ENCODE data around the gene SLC6A11.

DNA sequence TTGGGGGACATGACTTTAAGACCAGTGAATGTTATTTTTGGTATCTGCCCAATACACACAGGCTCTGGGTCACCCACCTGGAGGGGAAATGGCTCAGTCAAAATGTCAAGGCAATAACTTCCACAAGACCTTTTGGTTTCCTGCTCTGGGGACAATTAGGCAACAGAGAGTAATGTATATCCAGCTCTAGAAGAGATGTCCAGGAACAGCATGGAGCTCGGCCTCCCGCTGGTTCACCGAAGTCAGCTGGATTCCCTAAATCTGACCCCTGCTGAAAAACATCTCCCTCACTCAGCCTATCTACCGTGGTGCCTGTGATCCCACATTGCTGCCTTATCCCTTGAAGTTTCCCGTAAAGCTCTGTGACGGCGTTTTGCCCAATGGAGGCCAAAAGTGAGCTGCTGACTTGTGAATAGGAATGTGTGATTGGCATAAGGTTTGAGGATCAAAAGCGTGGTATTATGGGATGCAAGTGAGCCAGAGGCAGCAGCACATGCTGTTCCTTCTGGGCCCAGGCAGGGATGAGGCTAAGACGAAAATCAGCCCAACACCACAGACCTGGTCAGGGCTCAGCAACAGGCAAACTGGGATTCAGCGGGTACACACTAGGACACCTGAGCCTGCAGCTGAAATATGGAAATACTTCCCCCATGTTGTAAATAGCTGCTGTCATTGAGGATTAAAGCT is 47.2 kb upstream of the SLC6A11 start:
- TF ChIP-seq, protein P1, sequence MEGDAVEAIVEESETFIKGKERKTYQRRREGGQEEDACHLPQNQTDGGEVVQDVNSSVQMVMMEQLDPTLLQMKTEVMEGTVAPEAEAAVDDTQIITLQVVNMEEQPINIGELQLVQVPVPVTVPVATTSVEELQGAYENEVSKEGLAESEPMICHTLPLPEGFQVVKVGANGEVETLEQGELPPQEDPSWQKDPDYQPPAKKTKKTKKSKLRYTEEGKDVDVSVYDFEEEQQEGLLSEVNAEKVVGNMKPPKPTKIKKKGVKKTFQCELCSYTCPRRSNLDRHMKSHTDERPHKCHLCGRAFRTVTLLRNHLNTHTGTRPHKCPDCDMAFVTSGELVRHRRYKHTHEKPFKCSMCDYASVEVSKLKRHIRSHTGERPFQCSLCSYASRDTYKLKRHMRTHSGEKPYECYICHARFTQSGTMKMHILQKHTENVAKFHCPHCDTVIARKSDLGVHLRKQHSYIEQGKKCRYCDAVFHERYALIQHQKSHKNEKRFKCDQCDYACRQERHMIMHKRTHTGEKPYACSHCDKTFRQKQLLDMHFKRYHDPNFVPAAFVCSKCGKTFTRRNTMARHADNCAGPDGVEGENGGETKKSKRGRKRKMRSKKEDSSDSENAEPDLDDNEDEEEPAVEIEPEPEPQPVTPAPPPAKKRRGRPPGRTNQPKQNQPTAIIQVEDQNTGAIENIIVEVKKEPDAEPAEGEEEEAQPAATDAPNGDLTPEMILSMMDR (IDR thresholded peaks at IDR 0.05) = no peak
- TF ChIP-seq POLR2A (IDR thresholded peaks at IDR 0.05) = no peak

All from gastroesophageal sphincter (tissue), 3 donors.